GM19240 (cell line): ENCODE data around the gene GGCX.

Source experiments
- DNase-seq: peaks from one replicate; pipeline ENCODE4 v3.0.0; 2011; ENCODE audit warnings: low spot score; ENCODE audit not compliant: insufficient read length

Gene GGCX

DNA sequence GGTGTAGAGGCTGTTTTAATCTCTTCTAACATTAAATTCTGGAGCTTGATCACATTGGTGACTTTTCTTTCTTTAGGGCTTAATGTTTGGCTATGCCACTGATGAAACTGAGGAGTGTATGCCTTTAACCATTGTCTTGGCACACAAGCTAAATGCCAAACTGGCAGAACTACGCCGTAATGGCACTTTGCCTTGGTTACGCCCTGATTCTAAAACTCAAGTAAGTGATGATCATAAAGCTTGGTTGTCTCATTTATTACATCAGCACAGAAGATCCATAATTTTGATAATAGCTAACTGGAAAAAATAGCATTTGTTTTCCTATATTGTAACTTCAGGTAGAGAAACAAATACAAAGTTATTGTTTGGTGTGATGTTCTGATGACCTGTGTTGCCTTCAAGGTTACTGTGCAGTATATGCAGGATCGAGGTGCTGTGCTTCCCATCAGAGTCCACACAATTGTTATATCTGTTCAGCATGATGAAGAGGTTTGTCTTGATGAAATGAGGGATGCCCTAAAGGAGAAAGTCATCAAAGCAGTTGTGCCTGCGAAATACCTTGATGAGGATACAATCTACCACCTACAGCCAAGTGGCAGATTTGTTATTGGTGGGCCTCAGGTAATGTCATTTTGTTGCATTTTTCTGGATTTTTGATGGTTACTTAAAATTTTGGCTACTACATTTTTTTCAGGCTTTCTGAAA is 19.4 kb downstream of the GGCX start:
- no peak for DNase-seq

DNA sequence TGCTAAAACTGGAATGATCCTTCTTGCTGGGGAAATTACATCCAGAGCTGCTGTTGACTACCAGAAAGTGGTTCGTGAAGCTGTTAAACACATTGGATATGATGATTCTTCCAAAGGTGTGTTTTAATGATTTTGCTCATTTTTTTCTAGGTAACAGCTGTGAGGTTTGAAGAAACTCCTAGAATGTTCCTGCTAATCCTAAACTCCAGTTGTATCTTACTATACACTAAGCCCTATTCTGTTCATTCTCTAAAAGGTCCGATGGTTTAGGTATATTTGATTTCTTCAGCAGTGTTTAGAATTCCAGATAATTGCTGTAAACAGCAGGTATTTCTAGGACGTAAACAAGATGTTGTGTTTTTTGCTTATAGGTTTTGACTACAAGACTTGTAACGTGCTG is 20.0 kb downstream of the GGCX start:
- DNase-seq = no peak

DNA sequence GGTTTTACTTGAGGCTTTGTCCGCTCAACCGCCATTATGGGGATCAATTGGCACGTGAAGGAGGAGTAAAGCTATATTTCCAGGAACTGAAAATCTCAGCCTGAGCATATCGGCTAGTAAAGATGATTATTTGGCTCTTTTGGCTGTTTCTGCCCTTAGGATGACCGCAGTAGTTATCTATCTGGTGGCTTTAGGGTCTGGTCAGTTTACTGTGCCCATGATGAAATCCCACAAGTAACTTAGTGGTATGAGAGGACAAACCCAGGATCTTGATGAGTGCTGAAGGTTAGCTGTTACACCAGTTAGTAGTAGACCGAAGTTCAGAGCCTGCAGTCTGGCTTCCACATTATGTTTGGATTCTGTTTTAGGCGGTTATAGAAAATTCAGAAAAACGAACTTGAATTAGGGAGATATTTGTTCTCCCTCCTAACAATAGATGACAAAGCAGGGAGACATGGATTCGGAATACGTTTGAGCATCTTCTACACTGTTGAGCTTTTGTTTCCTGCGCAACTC is 21.1 kb downstream of the GGCX start:
- DNase-seq = no peak

GRCh38 chr2:85539361-85540132 is 21.7 kb downstream of the GGCX start:
- no peak for DNase-seq

DNA sequence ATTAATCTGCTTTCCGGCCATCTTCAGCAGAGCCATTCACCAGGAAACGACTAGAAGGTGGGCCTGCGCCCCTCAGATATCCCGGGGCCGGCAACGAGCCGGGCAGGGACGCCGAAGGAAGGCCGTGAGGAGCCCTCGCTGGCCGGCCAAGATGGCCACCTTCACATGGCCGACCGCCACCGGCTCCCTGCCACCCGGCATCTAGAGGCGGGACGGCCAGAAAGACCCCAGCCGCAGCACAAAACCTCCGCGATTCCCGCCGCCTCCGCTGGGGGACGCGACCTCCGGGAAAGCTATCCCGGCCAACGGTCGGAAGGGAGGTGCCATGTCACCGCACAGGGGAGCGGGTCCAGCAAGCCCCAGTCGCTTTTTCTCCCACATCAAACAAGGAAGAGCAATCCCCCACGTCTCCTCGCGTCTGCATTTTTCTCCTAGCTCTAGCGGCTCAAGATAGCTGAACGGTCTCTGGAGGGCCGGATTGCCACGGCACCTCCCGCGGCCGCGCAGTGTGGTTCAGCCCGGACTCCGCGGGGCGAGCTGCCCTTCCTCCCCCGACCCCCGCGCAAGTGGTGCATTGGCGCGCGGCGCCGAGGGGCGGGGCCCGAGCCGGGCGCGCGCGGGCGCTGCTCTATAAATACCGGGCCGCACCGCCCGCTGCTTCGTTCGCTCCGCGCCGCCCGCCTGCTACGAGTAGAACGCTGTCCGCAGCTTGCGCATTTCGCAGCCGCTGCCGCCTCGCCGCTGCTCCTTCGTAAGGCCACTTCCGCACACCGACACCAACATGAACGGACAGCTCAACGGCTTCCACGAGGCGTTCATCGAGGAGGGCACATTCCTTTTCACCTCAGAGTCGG is 22.6 kb downstream of the GGCX start, which contains the start of gene MAT2A:
TSS of gene MAT2A (plus strand) at position 662 of the 854 bp plus-strand sequence. CDS start at position 782, 120 bp downstream.
- DNase-seq = peak; percentile 70

DNA sequence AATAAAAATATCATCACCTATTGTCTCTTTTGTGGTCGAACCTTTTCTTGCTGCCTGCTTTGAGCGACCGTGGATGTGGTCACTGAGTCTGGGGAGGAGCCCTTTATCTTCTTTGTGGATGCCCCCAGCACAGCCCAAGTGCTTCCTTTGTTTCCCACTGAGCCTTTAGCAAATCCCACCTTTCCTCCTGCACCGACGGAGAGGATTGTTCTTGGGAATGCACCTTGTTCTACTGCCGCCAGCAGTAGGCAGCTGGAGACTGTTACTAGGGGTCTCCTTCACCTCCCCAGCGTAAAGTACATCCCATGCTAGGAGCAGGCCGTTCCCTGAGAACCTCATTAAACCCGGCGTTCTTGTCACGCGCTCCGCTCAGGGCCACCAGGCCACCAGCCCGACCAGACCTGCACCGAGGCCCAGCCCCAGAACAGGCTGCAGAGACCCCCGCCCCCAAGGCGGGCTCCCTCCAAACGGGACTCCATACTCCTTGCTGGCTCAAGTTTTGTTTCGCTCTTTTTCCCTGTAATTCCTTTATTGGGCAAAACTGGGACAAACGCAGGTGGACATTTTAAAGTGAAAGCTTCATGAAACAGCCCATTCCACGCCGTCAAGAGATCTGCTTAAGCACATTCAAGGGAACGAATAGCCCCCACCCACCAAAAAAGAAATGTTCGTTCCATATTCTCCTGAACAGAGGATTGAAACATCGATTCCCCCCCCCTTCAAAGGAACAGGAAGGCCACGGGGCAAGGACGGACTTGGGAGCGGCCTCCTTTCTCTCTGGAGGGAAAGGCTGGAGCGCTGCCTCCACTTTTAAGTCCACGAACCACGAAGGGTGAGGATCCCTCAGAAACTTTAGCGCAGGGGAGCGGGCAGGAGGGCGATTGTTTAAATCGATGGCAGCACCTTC is 23.4 kb downstream of the GGCX start:
- no peak for DNase-seq

- no peak for DNase-seq
These were observed 24.8 kb downstream of the GGCX start for GRCh38 chr2:85536479-85536878.

- no peak for DNase-seq
These were observed 26.4 kb downstream of the GGCX start for GRCh38 chr2:85534881-85535280.

DNA sequence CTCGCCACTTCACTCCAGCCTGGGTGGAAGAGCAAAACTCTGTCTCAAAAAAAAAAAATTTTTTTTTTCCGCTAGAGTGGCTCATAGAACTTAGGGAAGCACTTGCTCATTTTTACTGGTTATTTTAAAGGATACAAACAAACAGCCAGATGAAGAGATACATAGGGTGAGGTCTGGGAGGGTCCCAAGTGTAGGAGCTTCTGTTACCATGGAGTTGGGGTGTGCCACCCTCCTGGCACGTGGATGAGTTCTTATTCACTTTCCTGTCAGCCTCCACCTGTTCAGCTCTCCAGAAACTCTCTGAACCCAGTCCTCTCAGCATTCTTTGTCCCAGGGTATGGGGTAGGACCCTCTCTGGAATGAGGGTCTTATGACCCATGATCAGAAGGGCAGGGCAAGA is 27.2 kb downstream of the GGCX start:
- DNase-seq = no peak

- DNase-seq = no peak
These were observed 29.7 kb downstream of the GGCX start for GRCh38 chr2:85531589-85531988.

DNA sequence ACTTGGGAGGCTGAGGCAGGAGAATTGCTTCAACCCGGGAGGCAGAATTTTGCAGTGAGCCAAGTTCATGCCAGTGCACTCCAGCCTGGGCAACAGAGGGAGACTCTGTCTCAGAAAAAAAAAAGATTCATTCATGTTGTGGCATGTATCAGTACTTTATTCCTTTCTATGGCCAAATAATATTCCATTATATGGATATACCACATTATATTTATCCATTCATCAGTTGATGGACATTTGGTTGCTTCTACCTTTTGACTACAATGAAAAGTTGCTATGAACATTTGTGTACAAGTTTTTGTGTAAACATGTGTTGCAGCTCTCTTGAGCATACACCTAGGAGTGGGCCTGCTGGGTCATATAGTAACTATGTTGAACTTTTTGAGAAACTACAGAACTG is 31.5 kb downstream of the GGCX start:
- no peak for DNase-seq

DNA sequence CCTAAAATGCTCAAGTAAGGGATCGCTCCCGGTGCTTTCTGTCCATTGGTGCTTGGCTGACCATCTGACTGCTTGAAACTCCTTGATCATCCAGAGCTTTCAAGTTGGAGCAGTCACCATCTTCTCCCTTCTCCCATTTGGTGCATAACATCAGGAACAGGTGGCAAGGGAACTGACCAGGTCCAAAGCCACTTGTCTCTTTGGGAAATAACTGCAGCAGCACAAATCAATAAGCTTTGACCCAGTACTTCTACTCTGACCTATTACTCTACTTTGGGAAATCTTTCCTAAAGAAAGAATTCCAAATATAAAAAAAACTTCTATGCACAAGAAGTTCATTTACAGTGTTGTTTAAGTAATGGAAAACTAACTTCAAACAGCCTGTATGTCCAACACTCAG is 32.9 kb downstream of the GGCX start:
- DNase-seq = no peak

DNA sequence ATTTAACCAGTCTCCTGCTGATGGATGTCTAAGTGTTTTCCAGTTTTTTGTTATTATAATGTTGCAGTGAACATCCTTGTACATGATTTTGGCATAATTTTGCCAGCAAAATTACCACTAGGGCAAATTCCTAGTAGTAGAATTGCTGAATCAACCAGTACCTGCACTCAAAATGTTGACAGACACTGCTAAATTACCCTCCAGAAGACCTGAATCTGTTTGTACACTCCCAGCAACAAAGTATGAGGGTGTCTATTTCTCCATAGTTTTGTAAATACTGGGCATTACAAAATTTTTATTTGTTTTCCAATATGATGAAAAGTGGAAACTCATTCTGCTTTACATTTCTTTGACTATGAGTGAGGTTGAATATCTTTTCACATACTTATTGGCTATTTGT is 33.5 kb downstream of the GGCX start:
- DNase-seq = no peak

GRCh38 chr2:85525567-85525966 is 35.7 kb downstream of the GGCX start:
- no peak for DNase-seq

DNA sequence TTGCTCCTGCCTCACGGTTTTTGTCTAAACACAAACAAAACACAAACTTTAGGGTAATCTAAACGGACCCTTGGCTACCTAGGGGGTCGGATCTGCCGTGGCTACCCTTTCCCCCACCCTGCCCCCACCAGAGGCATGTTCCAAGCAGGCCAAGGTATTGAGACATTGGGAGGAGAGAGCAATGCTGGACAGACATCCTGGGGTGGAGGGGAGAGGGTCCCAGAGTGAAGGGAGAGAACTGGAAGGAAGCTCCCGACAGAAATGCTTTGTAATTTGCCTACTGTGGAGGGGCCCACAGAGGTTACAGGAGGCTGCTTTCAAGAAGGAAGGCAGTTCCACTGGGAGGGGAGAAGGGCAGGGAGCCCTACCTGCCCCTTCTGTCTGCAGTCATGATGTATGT is 36.3 kb downstream of the GGCX start:
- no peak for DNase-seq

DNA sequence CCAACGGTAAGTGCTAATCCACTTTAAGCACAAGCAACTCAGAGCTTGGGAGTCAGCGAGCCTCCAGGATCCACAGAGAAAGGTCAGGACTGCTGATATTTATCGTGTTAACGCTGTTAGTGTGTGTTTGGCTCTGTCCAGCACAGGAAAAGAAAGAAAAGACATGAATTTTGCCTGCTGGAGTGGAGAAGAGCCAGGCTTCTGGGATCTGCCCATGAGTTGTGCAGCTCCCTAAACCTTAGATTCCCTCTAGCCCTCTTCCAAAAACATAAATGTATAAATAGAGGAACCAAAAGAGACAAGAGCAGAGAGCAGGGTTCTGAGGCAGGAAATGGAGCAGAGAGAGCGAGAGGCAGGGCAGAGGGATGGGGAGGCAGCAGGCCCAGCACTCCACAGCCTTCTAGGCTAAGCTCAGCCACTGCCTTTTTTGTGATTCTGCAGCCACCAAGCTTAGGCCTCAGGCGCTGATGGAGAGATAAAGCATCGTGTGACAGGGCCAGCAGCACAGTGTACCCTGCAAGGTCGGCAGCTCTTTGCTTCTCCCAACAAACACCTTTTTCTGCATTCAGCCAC is 36.9 kb downstream of the GGCX start:
- DNase-seq = no peak

DNA sequence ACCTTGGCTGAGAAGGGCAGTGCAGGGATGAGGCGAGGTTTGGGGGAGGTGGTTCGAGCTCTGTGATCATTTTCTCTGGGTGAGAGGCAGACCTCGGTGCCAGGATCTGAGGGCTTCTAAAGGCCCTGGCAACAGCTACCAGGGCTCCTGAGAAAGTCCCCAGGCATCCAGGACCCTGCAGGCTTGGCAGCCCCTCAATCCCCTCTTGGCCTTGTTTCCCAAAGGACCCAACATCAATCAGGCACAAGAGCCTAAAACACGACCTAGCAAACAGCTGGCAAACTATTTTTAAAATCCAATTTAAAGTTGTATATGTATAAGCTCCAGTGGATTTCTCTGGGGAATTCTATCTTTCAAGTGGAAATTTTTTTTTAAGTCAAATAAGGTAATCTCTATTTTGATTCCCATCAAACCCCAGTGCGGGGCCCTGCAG is 37.4 kb downstream of the GGCX start:
- DNase-seq = no peak

GRCh38 chr2:85523062-85523902 is 38.0 kb downstream of the GGCX start:
- no peak for DNase-seq

GRCh38 chr2:85522090-85522647 is 39.1 kb downstream of the GGCX start:
- no peak for DNase-seq
